ENCODE results near the gene KRT75. TPM values are rescaled to one million over a fixed set of nuclear protein-coding genes. Genes with fewer than 3 reads are reported as not detected.

KRT75 gene
- total and polyA plus RNA-seq, 2 donors (not counting 3 experiments of a cell fraction or from before 2014, with no cell fraction given), result not detected

DNA sequence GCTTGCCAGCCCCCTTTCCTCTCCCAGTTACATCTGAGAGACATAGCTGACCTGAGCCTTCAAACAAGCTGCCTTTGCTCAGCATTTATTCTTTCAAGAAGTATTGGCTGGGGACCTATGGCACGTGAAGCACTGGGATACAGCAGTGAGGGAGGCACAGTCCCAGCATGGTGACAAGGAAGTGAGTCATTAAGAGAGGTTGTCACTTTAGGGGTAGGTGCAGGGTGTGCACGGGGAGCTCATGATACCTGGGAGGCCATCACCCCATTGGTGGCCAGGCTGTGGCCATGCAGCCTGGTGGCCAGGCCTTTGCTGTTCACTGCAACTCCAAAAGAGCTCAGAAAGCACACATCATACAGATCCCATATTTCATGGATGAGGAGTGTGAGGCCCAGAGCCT, 5.7 kb upstream of the KRT75 start:
- POLR2A ChIA-PET, result no interaction called here
- H3K9me3 ChIP-seq (replicated peaks; ENCODE audit: control insufficient read depth, insufficient read depth, low read length), result no peaks in the 10 kb centered on the region
- peaks cover 4 to 7% of the 10 kb centered on the region in 2 experiments for H3K27me3 ChIP-seq (ENCODE audit: control insufficient read depth in 2 of 2, insufficient read depth in 2 of 2, low read length in 2 of 2)
- CTCF ChIA-PET, result interaction anchor here (2.2 kb wide), 1 partner anchor 12 kb away, joined by 6 read pairs; no protein-coding TSS in a partner anchor
- no peaks in the 10 kb centered on the region for H3K79me2 ChIP-seq (ENCODE audit: control insufficient read depth, insufficient read depth, low read length)
- intact Hi-C loops (cut with micrococcal nuclease) (no loop called here), dilution Hi-C loops (cut with MboI; ENCODE audit: extremely low pct_ligation_motif_present, low sequenced_read_pairs) (no loop called here)
- FAIRE-seq (no peak), DNase-seq (ENCODE audit: low read depth, low spot score) (no peak)
- H2AFZ ChIP-seq (ENCODE audit: low read depth, low read length), result no peak overlapping the region
- no peak overlapping the region for H3K27ac ChIP-seq (ENCODE audit: insufficient read depth, low read depth, low read length)
- no peak overlapping the region for H3K4me3 ChIP-seq (replicated peaks in 1 of 3; ENCODE audit: insufficient read depth in 1 of 3, low read depth in 1 of 3, low read length in 3 of 3)
- no peaks in the 10 kb centered on the region for H3K36me3 ChIP-seq (ENCODE audit: control insufficient read depth in 2 of 2, extremely low read depth in 1 of 2, insufficient read depth in 2 of 2, low read length in 2 of 2)
- no peak overlapping the region for H3K4me2 ChIP-seq (ENCODE audit: insufficient read depth, low read length)
- H4K20me1 ChIP-seq (replicated peaks; ENCODE audit: control insufficient read depth, extremely low read depth, insufficient read depth, low read length), result no peaks in the 10 kb centered on the region
- no peak overlapping the region for H3K9ac ChIP-seq (replicated peaks; ENCODE audit: extremely low read depth, insufficient read depth, low read length)
- no peaks in the 10 kb centered on the region for H3K4me1 ChIP-seq (ENCODE audit: control insufficient read depth, extremely low read depth, insufficient read depth, low read length)
- H3K9me1 ChIP-seq (replicated peaks; ENCODE audit: control insufficient read depth, extremely low read depth, insufficient read depth, low read length), result no peaks in the 10 kb centered on the region
- no peak for TF ChIP-seq POLR2A (IDR thresholded peaks at IDR 0.05; ENCODE audit: low read depth, low read length)
- no peak for TF ChIP-seq JUN (IDR thresholded peaks at IDR 0.05; ENCODE audit: borderline replicate concordance, insufficient read depth, insufficient read length, low read depth)
- TF ChIP-seq, protein P1, sequence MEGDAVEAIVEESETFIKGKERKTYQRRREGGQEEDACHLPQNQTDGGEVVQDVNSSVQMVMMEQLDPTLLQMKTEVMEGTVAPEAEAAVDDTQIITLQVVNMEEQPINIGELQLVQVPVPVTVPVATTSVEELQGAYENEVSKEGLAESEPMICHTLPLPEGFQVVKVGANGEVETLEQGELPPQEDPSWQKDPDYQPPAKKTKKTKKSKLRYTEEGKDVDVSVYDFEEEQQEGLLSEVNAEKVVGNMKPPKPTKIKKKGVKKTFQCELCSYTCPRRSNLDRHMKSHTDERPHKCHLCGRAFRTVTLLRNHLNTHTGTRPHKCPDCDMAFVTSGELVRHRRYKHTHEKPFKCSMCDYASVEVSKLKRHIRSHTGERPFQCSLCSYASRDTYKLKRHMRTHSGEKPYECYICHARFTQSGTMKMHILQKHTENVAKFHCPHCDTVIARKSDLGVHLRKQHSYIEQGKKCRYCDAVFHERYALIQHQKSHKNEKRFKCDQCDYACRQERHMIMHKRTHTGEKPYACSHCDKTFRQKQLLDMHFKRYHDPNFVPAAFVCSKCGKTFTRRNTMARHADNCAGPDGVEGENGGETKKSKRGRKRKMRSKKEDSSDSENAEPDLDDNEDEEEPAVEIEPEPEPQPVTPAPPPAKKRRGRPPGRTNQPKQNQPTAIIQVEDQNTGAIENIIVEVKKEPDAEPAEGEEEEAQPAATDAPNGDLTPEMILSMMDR (IDR thresholded peaks at IDR 0.05; ENCODE audit: extremely low read depth in 1 of 2, insufficient read depth in 1 of 2, low read depth in 1 of 2, low read length in 2 of 2), result no peak
- TF ChIP-seq, protein P2, sequence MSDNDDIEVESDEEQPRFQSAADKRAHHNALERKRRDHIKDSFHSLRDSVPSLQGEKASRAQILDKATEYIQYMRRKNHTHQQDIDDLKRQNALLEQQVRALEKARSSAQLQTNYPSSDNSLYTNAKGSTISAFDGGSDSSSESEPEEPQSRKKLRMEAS (IDR thresholded peaks at IDR 0.05; ENCODE audit: insufficient read depth, insufficient read length), result no peak
- no peak for TF ChIP-seq POLR2AphosphoS5 (IDR thresholded peaks at IDR 0.05; ENCODE audit: insufficient read depth, low read depth, low read length)
- no peak for TF ChIP-seq EZH2 (IDR thresholded peaks at IDR 0.05; ENCODE audit: borderline replicate concordance, low read depth, low read length, severe bottlenecking)
- TF ChIP-seq GATA2 (IDR thresholded peaks at IDR 0.05; ENCODE audit: insufficient read depth, insufficient read length, low read depth, low read length), result no peak
- no peak for TF ChIP-seq MYC (IDR thresholded peaks at IDR 0.05; ENCODE audit: low read depth, low read length)
- TF ChIP-seq FOS (IDR thresholded peaks at IDR 0.05; ENCODE audit: borderline replicate concordance, insufficient read depth, low read length), result no peak
- BruUV-seq (replicated peaks), result no TSS peak

Measured in endothelial cell of umbilical vein (primary cell).